Neural progenitor cell (in vitro differentiated cells): ENCODE results near the gene CPB1. TPM values are rescaled to one million over a fixed set of nuclear protein-coding genes. Genes with fewer than 3 reads are reported as not detected.

ENCODE experiments used
- DNase-seq: peaks from one replicate; pipeline ENCODE4 v3.0.0-alpha.2; 2016; ENCODE audit warnings: low spot score
- H2AFZ ChIP-seq: fragments of 200-600 bp; sonication (generic); replicated peaks from 2 replicates; pipeline ENCODE4 v1.6.1; 2016; ENCODE audit warnings: antibody characterized with exemption
- H3F3A ChIP-seq: fragments of 200-600 bp; sonication (generic); 2 replicates; pipeline ENCODE4 v1.6.1; 2016; ENCODE audit warnings: antibody characterized with exemption, low read depth
- H3K27ac ChIP-seq: fragments of 200-600 bp; sonication (generic); 2 replicates; pipeline ENCODE4 v1.5.1; 2016; ENCODE audit warnings: mild to moderate bottlenecking
- H3K27me3 ChIP-seq: fragments of 200-600 bp; sonication (generic); 2 replicates; pipeline ENCODE4 v1.6.1; 2016; ENCODE audit warnings: mild to moderate bottlenecking, moderate library complexity
- H3K36me3 ChIP-seq: fragments of 200-600 bp; sonication (generic); 2 replicates; pipeline ENCODE4 v1.5.1; 2016
- H3K4me1 ChIP-seq: fragments of 200-600 bp; sonication (generic); 2 replicates; pipeline ENCODE4 v1.6.1; 2016; ENCODE audit warnings: mixed run types
- H3K4me2 ChIP-seq: fragments of 200-600 bp; sonication (generic); 2 replicates; pipeline ENCODE4 v1.6.1; 2016
- H3K4me3 ChIP-seq: fragments of 200-600 bp; sonication (generic); 2 replicates; pipeline ENCODE4 v1.5.1; 2016
- H3K79me2 ChIP-seq: fragments of 200-600 bp; sonication (generic); 2 replicates; pipeline ENCODE4 v1.6.1; 2016; ENCODE audit warnings: low read depth
- H3K9ac ChIP-seq: fragments of 200-600 bp; sonication (generic); 2 replicates; pipeline ENCODE4 v1.6.1; 2016
- H3K9me3 ChIP-seq: fragments of 200-600 bp; sonication (generic); 2 replicates; pipeline ENCODE4 v1.5.1; 2016; ENCODE audit warnings: low read depth
- H4K20me1 ChIP-seq: fragments of 200-600 bp; sonication (generic); 2 replicates; pipeline ENCODE4 v1.6.1; 2016; ENCODE audit warnings: low read depth
- H3K27ac Mint-ChIP-seq: 3 replicates; pipeline ENCODE4 v1.8.0; 2021; ENCODE audit warnings: mixed read lengths
- H3K27me3 Mint-ChIP-seq: 2 replicates; pipeline ENCODE4 v1.8.0; 2022; ENCODE audit warnings: low read depth, mild to moderate bottlenecking, inconsistent platforms, moderate library complexity, mixed read lengths; ENCODE audit not compliant: insufficient read depth
- H3K36me3 Mint-ChIP-seq: 3 replicates; pipeline ENCODE4 v1.8.0; 2021; ENCODE audit warnings: mixed read lengths
- H3K4me1 Mint-ChIP-seq: 3 replicates; pipeline ENCODE4 v1.8.0; 2021; ENCODE audit warnings: mixed read lengths
- H3K4me3 Mint-ChIP-seq: 3 replicates; pipeline ENCODE4 v1.8.0; 2021; ENCODE audit warnings: mild to moderate bottlenecking, moderate library complexity, mixed read lengths
- H3K9me3 Mint-ChIP-seq: 3 replicates; pipeline ENCODE4 v1.8.0; 2020; ENCODE audit warnings: mixed read lengths
- EZH2 ChIP-seq: fragments of 200-600 bp; sonication (generic); IDR thresholded peaks from 2 replicates; pipeline ENCODE4 v1.6.1; 2017; ENCODE audit warnings: antibody characterized with exemption, mild to moderate bottlenecking, moderate library complexity
- EZH2phosphoT487 ChIP-seq: fragments of 200-600 bp; sonication (generic); IDR thresholded peaks from 2 replicates; pipeline ENCODE4 v1.6.1; 2017; ENCODE audit warnings: antibody characterized with exemption
- total RNA-seq: library from RNA; depleted of rRNA; stranded (reverse); fragments of >200 nt; gene quantifications from 2 replicates; pipeline ENCODE4 v1.2.3, GENCODE V29; 2015; ENCODE audit warnings: low replicate concordance
- TF ChIP-seq, protein P1 (sequence below): fragments of 200-600 bp; sonication (generic); IDR thresholded peaks from 2 replicates; pipeline ENCODE4 v1.5.1; 2017; ENCODE audit warnings: antibody characterized with exemption, mild to moderate bottlenecking

Gene CPB1
- total RNA-seq, 1 donor from 2014 or later, result not detected

DNA sequence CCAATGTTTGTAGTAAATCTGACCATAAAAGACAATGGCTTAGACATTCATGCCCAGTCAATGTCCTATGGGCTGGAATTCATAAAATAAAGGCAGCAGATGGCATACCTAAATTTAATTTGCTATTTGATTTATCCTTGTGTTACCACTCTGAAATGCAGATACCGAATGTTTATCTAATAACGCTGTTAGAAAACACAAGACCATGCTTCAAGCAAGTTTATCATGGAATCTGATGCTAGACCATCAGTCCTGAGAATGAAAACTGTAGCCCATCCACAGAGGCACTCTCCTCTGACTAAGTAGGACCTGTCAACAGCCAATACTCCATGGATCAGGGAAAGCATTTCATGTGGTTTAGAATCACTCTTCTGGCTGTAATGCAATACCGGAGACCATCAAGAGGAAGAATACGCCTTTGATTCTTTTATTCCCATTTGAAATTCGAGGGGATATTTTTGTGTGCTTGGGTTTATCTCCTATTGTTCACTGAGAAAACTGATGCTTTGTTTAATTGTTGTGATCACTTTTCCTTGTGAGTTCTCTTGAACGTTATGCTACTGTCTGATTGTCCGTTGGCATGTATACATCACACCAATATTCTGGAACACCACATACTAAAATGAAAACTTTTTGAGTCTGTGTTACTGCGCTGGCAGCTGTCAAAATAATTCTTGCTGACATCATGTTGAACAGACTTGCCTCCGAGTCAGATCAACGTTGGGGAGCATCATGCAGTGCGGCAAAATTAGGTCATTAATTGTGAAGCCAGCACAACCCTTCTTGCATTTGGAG, 12.1 kb upstream of the CPB1 start:
- Mint-ChIP-seq H3K36me3 (peaks cover 5% of the 10 kb centered on the region), H3K27me3 (no peaks in the 10 kb centered on the region), H3K27ac (no peak overlapping the region), H3K4me1 (no peaks in the 10 kb centered on the region), H3K9me3 (peaks cover 14% of the 10 kb centered on the region), H3K4me3 (no peak overlapping the region)
- Histone ChIP-seq H3K79me2 (no peaks in the 10 kb centered on the region), H3K27me3 (no peaks in the 10 kb centered on the region), H3K9ac (no peak overlapping the region), H3K9me3 (no peaks in the 10 kb centered on the region), H3K4me2 (no peak overlapping the region), H3F3A (no peaks in the 10 kb centered on the region), H3K4me3 (no peak overlapping the region), H4K20me1 (no peaks in the 10 kb centered on the region), H3K4me1 (no peaks in the 10 kb centered on the region), H3K36me3 (no peaks in the 10 kb centered on the region), H2AFZ (no peak overlapping the region), H3K27ac (no peak overlapping the region)
- no peak for DNase-seq
- TF ChIP-seq EZH2phosphoT487 (no peak), EZH2 (no peak)
- TF ChIP-seq, protein P1, sequence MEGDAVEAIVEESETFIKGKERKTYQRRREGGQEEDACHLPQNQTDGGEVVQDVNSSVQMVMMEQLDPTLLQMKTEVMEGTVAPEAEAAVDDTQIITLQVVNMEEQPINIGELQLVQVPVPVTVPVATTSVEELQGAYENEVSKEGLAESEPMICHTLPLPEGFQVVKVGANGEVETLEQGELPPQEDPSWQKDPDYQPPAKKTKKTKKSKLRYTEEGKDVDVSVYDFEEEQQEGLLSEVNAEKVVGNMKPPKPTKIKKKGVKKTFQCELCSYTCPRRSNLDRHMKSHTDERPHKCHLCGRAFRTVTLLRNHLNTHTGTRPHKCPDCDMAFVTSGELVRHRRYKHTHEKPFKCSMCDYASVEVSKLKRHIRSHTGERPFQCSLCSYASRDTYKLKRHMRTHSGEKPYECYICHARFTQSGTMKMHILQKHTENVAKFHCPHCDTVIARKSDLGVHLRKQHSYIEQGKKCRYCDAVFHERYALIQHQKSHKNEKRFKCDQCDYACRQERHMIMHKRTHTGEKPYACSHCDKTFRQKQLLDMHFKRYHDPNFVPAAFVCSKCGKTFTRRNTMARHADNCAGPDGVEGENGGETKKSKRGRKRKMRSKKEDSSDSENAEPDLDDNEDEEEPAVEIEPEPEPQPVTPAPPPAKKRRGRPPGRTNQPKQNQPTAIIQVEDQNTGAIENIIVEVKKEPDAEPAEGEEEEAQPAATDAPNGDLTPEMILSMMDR, result no peak

DNA sequence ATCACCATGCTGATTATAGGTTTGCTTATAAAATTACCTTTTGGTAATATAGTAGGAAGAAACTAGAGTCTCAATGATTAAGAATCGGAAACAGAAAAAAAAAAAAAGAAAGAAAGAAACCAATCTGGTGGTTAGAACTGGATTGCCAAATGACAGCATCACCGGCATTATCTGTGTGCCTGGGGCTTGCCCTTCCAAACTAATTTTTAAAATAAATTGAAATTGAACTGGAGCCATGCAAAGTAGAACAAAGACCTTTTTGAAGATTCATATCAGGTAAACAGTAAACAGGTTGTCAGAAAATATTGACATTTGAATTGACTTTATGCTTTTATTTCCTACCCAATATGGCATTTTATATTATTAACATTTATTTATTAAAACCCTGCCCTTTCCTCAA, 11.2 kb upstream of the CPB1 start:
- Histone ChIP-seq H3K4me1 (peaks cover 3% of the 10 kb centered on the region), H3F3A (no peaks in the 10 kb centered on the region), H3K4me3 (no peak overlapping the region), H3K27ac (no peak overlapping the region), H3K9ac (no peak overlapping the region), H4K20me1 (no peaks in the 10 kb centered on the region), H2AFZ (no peak overlapping the region), H3K9me3 (no peaks in the 10 kb centered on the region), H3K79me2 (no peaks in the 10 kb centered on the region), H3K27me3 (no peaks in the 10 kb centered on the region), H3K4me2 (no peak overlapping the region), H3K36me3 (no peaks in the 10 kb centered on the region)
- peaks cover 12% of the 10 kb centered on the region for H3K9me3 Mint-ChIP-seq
- H3K4me3 Mint-ChIP-seq, result no peak overlapping the region
- no peak overlapping the region for H3K27ac Mint-ChIP-seq
- DNase-seq, result no peak
- TF ChIP-seq EZH2phosphoT487 (no peak), EZH2 (no peak)
- TF ChIP-seq, protein P1, result no peak
- H3K36me3 Mint-ChIP-seq, result peaks cover 2% of the 10 kb centered on the region
- H3K4me1 Mint-ChIP-seq, result peaks cover 4% of the 10 kb centered on the region
- H3K27me3 Mint-ChIP-seq, result no peaks in the 10 kb centered on the region

DNA sequence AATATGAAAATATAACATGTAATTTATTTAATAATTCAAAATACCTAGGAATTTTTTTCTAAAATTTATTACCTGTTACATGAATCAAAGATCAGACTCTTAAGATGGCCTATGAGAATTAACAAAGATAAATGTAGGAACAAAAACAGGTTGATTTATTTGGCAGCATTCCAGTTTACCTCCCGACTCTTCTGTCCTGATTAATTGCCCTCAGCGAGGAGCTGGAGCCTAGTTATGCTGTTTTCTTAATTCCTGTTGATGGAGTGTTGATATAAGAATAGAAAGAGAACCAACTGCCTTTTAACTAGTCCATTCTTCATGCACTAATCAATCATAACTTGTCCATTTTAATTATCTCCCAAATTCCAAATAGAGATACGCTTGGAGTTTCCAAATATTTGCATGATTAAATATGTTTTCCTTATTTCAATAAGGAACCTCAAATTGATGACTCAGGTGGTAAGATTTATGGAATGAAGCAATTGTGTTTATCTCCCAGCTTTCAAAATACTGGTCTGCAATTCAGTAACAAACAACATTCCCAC, 10.6 kb upstream of the CPB1 start:
- no peak overlapping the region for H3K27ac ChIP-seq
- no peak overlapping the region for H3K4me2 ChIP-seq
- TF ChIP-seq, protein P1, result no peak
- no peak for TF ChIP-seq EZH2phosphoT487
- no peak for TF ChIP-seq EZH2
- no peak overlapping the region for H3K4me3 ChIP-seq
- no peak for DNase-seq
- Mint-ChIP-seq H3K4me1 (peaks cover 4% of the 10 kb centered on the region), H3K27me3 (peaks cover 4% of the 10 kb centered on the region), H3K9me3 (peaks cover 10% of the 10 kb centered on the region), H3K4me3 (no peak overlapping the region), H3K27ac (no peak overlapping the region), H3K36me3 (peaks cover 2% of the 10 kb centered on the region)
- H3K27me3 ChIP-seq, result no peaks in the 10 kb centered on the region
- peaks cover 3% of the 10 kb centered on the region for H3K4me1 ChIP-seq
- no peaks in the 10 kb centered on the region for H3F3A ChIP-seq
- H4K20me1 ChIP-seq, result no peaks in the 10 kb centered on the region
- no peak overlapping the region for H2AFZ ChIP-seq
- H3K9me3 ChIP-seq, result no peaks in the 10 kb centered on the region
- no peaks in the 10 kb centered on the region for H3K36me3 ChIP-seq
- no peaks in the 10 kb centered on the region for H3K79me2 ChIP-seq
- H3K9ac ChIP-seq, result no peak overlapping the region
